Type B pancreatic cell (in vitro differentiated cells): ENCODE measurements around the gene FGF14. TPM values are rescaled to one million over a fixed set of nuclear protein-coding genes. Genes with fewer than 3 reads are reported as not detected.

Experiments
- DNase-seq: peaks from one replicate; pipeline ENCODE4 v3.0.0; 2021; ENCODE audit warnings: mixed read lengths; ENCODE audit not compliant: unreplicated experiment; ENCODE audit errors: extremely low spot score
- H3K27ac Mint-ChIP-seq: 2 replicates; pipeline ENCODE4 v1.8.0; 2021; ENCODE audit warnings: mild to moderate bottlenecking, mixed read lengths
- H3K27me3 Mint-ChIP-seq: 2 replicates; pipeline ENCODE4 v1.8.0; 2021; ENCODE audit warnings: mixed read lengths
- H3K36me3 Mint-ChIP-seq: 2 replicates; pipeline ENCODE4 v1.8.0; 2021; ENCODE audit warnings: mixed read lengths
- H3K4me1 Mint-ChIP-seq: one replicate; pipeline ENCODE4 v1.8.0; 2021; ENCODE audit warnings: mixed read lengths; ENCODE audit not compliant: unreplicated experiment
- H3K4me3 Mint-ChIP-seq: 2 replicates; pipeline ENCODE4 v1.8.0; 2021; ENCODE audit warnings: mild to moderate bottlenecking, mixed read lengths
- H3K9me3 Mint-ChIP-seq: 2 replicates; pipeline ENCODE4 v1.8.0; 2021; ENCODE audit warnings: mixed read lengths
- total RNA-seq: library from RNA; stranded (reverse); gene quantifications from 2 replicates; pipeline ENCODE4 v1.2.1, GENCODE V29; 2021; ENCODE audit warnings: low replicate concordance
- TF ChIP-seq, protein P1 (sequence below): fragments of 200-600 bp; sonication (generic); conservative IDR thresholded peaks from 2 replicates; pipeline ENCODE4 v1.5.0; 2021; ENCODE audit warnings: antibody characterized with exemption, mild to moderate bottlenecking

The FGF14 gene
- total RNA-seq, 1 donor from 2014 or later = 4.2 TPM

DNA sequence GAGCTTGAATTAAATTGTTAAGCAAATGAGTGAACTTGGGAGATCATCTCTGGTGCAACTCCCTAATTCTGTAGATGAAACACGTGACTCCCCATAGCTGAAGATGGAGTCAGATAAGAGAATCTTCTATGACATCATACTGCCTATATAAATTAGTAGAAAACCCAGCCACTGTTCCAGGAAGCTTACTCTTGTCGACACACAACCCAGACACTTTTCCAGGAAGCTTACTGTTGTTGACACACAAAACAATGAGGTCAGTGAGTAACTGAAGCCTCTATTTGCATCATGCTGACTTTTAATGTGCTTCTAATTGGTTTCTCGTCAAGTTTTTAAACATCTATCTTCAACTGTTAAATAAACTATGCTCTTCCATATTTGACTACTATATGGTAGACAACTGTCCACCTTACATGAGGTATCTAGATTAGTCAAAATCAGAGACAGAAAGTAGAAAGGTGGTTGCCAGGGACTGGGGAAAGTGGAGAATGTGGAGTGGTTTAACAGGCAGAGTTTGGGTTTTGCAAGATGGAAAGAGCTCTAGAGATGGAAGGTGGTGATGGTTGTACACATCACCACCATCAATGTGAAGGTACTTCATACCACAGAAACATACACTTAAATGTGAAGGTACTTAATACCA is 168.2 kb downstream of the FGF14 start:
- Mint-ChIP-seq H3K9me3 (no peaks in the 10 kb centered on the region), H3K27ac (no peak overlapping the region), H3K4me1 (no peaks in the 10 kb centered on the region), H3K27me3 (peaks cover under 1% of the 10 kb centered on the region), H3K36me3 (no peaks in the 10 kb centered on the region), H3K4me3 (no peak overlapping the region)
- TF ChIP-seq, protein P1, sequence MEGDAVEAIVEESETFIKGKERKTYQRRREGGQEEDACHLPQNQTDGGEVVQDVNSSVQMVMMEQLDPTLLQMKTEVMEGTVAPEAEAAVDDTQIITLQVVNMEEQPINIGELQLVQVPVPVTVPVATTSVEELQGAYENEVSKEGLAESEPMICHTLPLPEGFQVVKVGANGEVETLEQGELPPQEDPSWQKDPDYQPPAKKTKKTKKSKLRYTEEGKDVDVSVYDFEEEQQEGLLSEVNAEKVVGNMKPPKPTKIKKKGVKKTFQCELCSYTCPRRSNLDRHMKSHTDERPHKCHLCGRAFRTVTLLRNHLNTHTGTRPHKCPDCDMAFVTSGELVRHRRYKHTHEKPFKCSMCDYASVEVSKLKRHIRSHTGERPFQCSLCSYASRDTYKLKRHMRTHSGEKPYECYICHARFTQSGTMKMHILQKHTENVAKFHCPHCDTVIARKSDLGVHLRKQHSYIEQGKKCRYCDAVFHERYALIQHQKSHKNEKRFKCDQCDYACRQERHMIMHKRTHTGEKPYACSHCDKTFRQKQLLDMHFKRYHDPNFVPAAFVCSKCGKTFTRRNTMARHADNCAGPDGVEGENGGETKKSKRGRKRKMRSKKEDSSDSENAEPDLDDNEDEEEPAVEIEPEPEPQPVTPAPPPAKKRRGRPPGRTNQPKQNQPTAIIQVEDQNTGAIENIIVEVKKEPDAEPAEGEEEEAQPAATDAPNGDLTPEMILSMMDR = no peak
- DNase-seq = no peak

DNA sequence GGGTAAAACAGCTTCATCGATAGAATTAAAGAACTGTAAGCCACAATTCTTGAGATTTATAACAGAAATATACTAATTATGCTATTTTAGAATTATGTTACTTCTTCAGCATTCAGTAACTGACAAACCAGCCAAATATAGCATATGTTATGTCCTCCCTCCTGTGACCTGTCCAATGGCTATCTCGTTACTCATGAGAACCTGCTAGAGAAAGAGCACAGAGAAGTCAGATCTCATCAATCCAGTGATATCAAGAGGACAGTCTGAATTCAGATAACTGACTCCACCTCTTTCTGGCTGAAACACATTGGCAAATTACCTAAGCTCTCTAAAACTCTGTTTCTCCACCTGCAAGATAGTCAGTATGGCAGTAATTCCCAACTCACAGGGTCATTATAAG is 170.4 kb downstream of the FGF14 start:
- H3K4me3 Mint-ChIP-seq = no peak overlapping the region
- TF ChIP-seq, protein P1 = no peak
- no peak overlapping the region for H3K27ac Mint-ChIP-seq

DNA sequence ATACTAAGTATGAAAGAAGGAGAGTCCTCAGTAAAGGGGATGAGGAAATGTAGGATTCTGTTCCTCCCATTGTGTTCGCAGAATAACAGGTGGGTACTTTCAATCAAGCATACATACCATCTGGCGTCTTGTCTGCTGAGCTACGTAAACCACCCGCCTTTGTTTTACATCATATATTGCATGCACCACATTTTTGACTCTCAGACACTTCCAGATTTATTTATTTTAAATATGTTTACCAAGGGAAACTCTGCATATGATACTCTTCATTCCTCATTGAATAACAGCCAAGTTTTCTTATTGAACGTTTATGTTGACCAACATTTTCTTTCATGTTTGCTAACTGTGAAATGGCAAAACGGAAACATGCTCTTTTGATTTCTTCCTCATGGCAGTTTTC is 174.1 kb downstream of the FGF14 start:
- DNase-seq = no peak
- Mint-ChIP-seq H3K36me3 (no peaks in the 10 kb centered on the region), H3K4me3 (no peak overlapping the region), H3K27ac (no peak overlapping the region), H3K27me3 (no peaks in the 10 kb centered on the region), H3K4me1 (no peaks in the 10 kb centered on the region), H3K9me3 (no peaks in the 10 kb centered on the region)
- TF ChIP-seq, protein P1 = no peak

More for the DNA sequence above, 170.4 kb downstream of the FGF14 start:
- Mint-ChIP-seq H3K4me1 (no peaks in the 10 kb centered on the region), H3K27me3 (no peaks in the 10 kb centered on the region), H3K9me3 (no peaks in the 10 kb centered on the region), H3K36me3 (no peaks in the 10 kb centered on the region)
- DNase-seq = no peak

GRCh38 chr13:102226591-102226990 is 175.3 kb downstream of the FGF14 start:
- Mint-ChIP-seq H3K27ac (no peak overlapping the region), H3K9me3 (no peaks in the 10 kb centered on the region), H3K36me3 (no peaks in the 10 kb centered on the region)

GRCh38 chr13:102225892-102226291 is 176.0 kb downstream of the FGF14 start:
- TF ChIP-seq, protein P1 = no peak
- no peaks in the 10 kb centered on the region for H3K4me1 Mint-ChIP-seq
- H3K9me3 Mint-ChIP-seq = no peaks in the 10 kb centered on the region
- no peak for DNase-seq
- no peaks in the 10 kb centered on the region for H3K36me3 Mint-ChIP-seq
- H3K27ac Mint-ChIP-seq = no peak overlapping the region
- no peaks in the 10 kb centered on the region for H3K27me3 Mint-ChIP-seq
- no peak overlapping the region for H3K4me3 Mint-ChIP-seq

More at GRCh38 chr13:102226591-102226990, 175.3 kb downstream of the FGF14 start:
- DNase-seq = no peak
- Mint-ChIP-seq H3K27me3 (no peaks in the 10 kb centered on the region), H3K4me1 (no peaks in the 10 kb centered on the region), H3K4me3 (no peak overlapping the region)
- TF ChIP-seq, protein P1 = no peak
